Activated T-cell treated with anti-CD3 and anti-CD28 coated beads, Interleukin-2, amount 50 U/mL, for 24 hours (primary cell): ENCODE results near the gene ZSCAN10.
A peak's percentile ranks its signal among the peaks of the same experiment; 100 is the strongest.

ENCODE experiments used
- DNase-seq: peaks from one replicate; pipeline ENCODE4 v3.0.0-alpha.2; 2020
- H3K27ac Mint-ChIP-seq: 2 replicates; pipeline ENCODE4 v1.8.0; 2020; ENCODE audit warnings: mild to moderate bottlenecking, mixed read lengths
- H3K27me3 Mint-ChIP-seq: 2 replicates; pipeline ENCODE4 v1.8.0; 2020; ENCODE audit warnings: mixed read lengths
- H3K36me3 Mint-ChIP-seq: 2 replicates; pipeline ENCODE4 v1.8.0; 2020; ENCODE audit warnings: low read depth, mixed read lengths
- H3K4me1 Mint-ChIP-seq: 2 replicates; pipeline ENCODE4 v1.8.0; 2020; ENCODE audit warnings: low read depth, mixed read lengths
- H3K4me3 Mint-ChIP-seq: 2 replicates; pipeline ENCODE4 v1.8.0; 2020; ENCODE audit warnings: mild to moderate bottlenecking, moderate library complexity, mixed read lengths
- H3K9me3 Mint-ChIP-seq: 2 replicates; pipeline ENCODE4 v1.8.0; 2020; ENCODE audit warnings: mixed read lengths

ZSCAN10 gene

DNA sequence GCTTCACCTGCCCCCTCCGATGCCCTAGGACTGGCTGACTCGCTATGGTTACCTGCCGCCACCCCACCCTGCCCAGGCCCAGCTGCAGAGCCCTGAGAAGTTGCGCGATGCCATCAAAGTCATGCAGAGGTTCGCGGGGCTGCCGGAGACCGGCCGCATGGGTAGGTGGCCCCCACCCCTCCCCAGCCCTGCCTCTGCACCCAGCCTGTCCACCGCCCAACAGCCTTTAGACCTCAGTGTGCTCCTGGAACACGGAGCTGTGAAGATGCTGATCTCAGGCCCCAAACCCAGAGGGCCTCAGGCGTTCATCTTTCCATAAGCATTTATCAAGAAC is 51.7 kb downstream of the ZSCAN10 start:
- H3K27ac Mint-ChIP-seq: no peak overlapping the region
- no peak for DNase-seq
- no peaks in the 10 kb centered on the region for H3K9me3 Mint-ChIP-seq
- peaks cover 23% of the 10 kb centered on the region for H3K4me1 Mint-ChIP-seq
- no peaks in the 10 kb centered on the region for H3K36me3 Mint-ChIP-seq
- H3K27me3 Mint-ChIP-seq: peaks cover 53% of the 10 kb centered on the region
- no peak overlapping the region for H3K4me3 Mint-ChIP-seq

- Mint-ChIP-seq H3K27ac (no peak overlapping the region), H3K4me3 (peak overlapping the region; percentile 36), H3K4me1 (peaks cover 20% of the 10 kb centered on the region), H3K27me3 (peaks cover 56% of the 10 kb centered on the region), H3K9me3 (no peaks in the 10 kb centered on the region), H3K36me3 (no peaks in the 10 kb centered on the region)
- no peak for DNase-seq
Observed at GRCh38 chr16:3046641-3047386, 52.3 kb downstream of the ZSCAN10 start.

- H3K27me3 Mint-ChIP-seq: peaks cover 63% of the 10 kb centered on the region
- H3K9me3 Mint-ChIP-seq: no peaks in the 10 kb centered on the region
- H3K36me3 Mint-ChIP-seq: no peaks in the 10 kb centered on the region
- H3K4me1 Mint-ChIP-seq: peaks cover 16% of the 10 kb centered on the region
- peak; percentile 55 for DNase-seq
- peak within 1 kb of the TSS; percentile 22 for H3K27ac Mint-ChIP-seq
- peak within 1 kb of the TSS; percentile 68 for H3K4me3 Mint-ChIP-seq
Observed at GRCh38 chr16:3045758-3046640, 53.1 kb downstream of the ZSCAN10 start, which contains the start of gene MMP25. MMP25 (plus strand) TSS chr16:3046561; CDS start chr16:3046918, 357 bp downstream.

- Mint-ChIP-seq H3K9me3 (no peaks in the 10 kb centered on the region), H3K36me3 (no peaks in the 10 kb centered on the region), H3K27ac (no peak overlapping the region), H3K4me3 (peak overlapping the region; percentile 68), H3K27me3 (peaks cover 75% of the 10 kb centered on the region), H3K4me1 (peaks cover 16% of the 10 kb centered on the region)
- DNase-seq: no peak
Observed at GRCh38 chr16:3044708-3045107, 54.4 kb downstream of the ZSCAN10 start.

GRCh38 chr16:3042376-3042775 is 56.7 kb downstream of the ZSCAN10 start:
- Mint-ChIP-seq H3K9me3 (no peaks in the 10 kb centered on the region), H3K4me3 (no peak overlapping the region), H3K27me3 (peaks cover 86% of the 10 kb centered on the region), H3K36me3 (no peaks in the 10 kb centered on the region), H3K27ac (no peak overlapping the region), H3K4me1 (peaks cover 13% of the 10 kb centered on the region)
- DNase-seq: no peak

DNA sequence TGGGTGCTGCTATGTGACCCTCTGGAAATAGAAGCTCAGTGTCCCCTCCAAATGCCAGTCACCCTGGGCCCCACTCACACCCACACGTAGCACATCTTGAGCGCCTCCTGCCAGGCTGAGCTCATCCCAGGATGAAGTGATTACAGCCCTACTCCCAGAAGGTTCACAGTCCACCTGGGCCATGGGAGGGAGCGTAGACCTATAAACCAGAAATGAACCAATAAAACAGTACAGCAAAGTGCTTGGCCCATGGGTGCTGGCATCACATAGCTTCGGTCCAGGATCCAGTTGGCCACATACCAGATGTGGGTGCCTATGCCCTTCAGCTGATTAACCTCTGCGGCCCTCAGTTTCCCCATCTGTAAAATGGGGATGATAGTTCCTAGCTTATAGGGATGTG is 60.2 kb downstream of the ZSCAN10 start:
- H3K4me1 Mint-ChIP-seq: peaks cover 11% of the 10 kb centered on the region
- no peak overlapping the region for H3K27ac Mint-ChIP-seq
- H3K36me3 Mint-ChIP-seq: no peaks in the 10 kb centered on the region
- H3K27me3 Mint-ChIP-seq: peaks cover 89% of the 10 kb centered on the region
- H3K4me3 Mint-ChIP-seq: no peak overlapping the region
- H3K9me3 Mint-ChIP-seq: no peaks in the 10 kb centered on the region
- DNase-seq: no peak
